K562 (cell line): ENCODE data around the gene CCSER1. TPM values are rescaled to one million over a fixed set of nuclear protein-coding genes. Genes with fewer than 3 reads are reported as not detected.

Source experiments
- ATAC-seq: fragments of 200-7000 bp; cut with Tn5 transposase; 3 replicates; pipeline ENCODE4 v1.9.1; 2020; ENCODE audit warnings: moderate library complexity
- BruUV-seq: library from RNA; stranded (reverse); fragments of 400-500 nt; replicated peaks from 2 replicates; lab custom pipeline; 2021; lab: Mats Ljungman, UMichigan
- CTCF ChIA-PET: fragments of 300-600 bp; formaldehyde crosslinking; extraction: SDS; loops from one replicate; lab custom pipeline; 2021; ENCODE audit warnings: low intra/inter-chr PET ratio; lab: Yijun Ruan, JAX
- POLR2A ChIA-PET: fragments of 300-600, 350-650 bp; sonication (Branson Sonifier 250); formaldehyde crosslinking; extraction: SDS; loops from one replicate; lab custom pipeline; 2021; ENCODE audit warnings: antibody characterized with exemption, inconsistent platforms; lab: Yijun Ruan, JAX
- DNase-seq, 4 experiments: peaks; one replicate each; pipeline versions ENCODE4 v3.0.0 to v3.0.0-alpha.2; 2011 to 2018; ENCODE audit warnings: low spot score in 3 of 4, mixed read lengths in 3 of 4; ENCODE audit errors: extremely low read depth in 1 of 4
- FAIRE-seq: peaks from 2 replicates; lab custom pipeline; 2011; peaks lifted over from hg19 to GRCh38; lab: Jason Lieb, UNC
- H2AFZ ChIP-seq: 2 replicates; pipeline ENCODE4 v1.6.0; 2011; ENCODE audit warnings: low read depth, low read length, control low read depth, inconsistent platforms
- H3K27ac ChIP-seq: fragments of 200-600 bp; 3 replicates; pipeline ENCODE4 v1.8.0; 2011; ENCODE audit warnings: low read depth, mild to moderate bottlenecking, control low read depth, inconsistent platforms, low read length, moderate library complexity, mixed read lengths; ENCODE audit errors: extremely low read depth
- H3K27me3 ChIP-seq, 2 experiments: fragments of 300-600 bp in 1 of 2; 2 replicates in 1 of 2; 3 replicates in 1 of 2; pipeline versions ENCODE4 v1.6.0 to v1.8.0; 2011; ENCODE audit warnings: inconsistent platforms in 2 of 2, low read length in 2 of 2, mild to moderate bottlenecking in 1 of 2, mixed read lengths in 1 of 2, moderate library complexity in 1 of 2; ENCODE audit not compliant: control insufficient read depth in 2 of 2, insufficient read depth in 2 of 2
- H3K36me3 ChIP-seq: fragments of 300-600 bp; 3 replicates; pipeline ENCODE4 v1.8.0; 2011; ENCODE audit warnings: mild to moderate bottlenecking, low read length, inconsistent platforms; ENCODE audit not compliant: control insufficient read depth, insufficient read depth
- H3K4me1 ChIP-seq, 2 experiments: fragments of 200-600 bp in 1 of 2; replicated peaks in 1 of 2; 2 replicates in 1 of 2; 3 replicates in 1 of 2; pipeline versions ENCODE4 v1.5.1 to v1.8.0; 2011; ENCODE audit warnings: inconsistent platforms in 2 of 2, low read length in 2 of 2, mild to moderate bottlenecking in 1 of 2, mixed read lengths in 1 of 2, moderate library complexity in 1 of 2; ENCODE audit not compliant: control insufficient read depth in 2 of 2, insufficient read depth in 2 of 2
- H3K4me2 ChIP-seq: 2 replicates; pipeline ENCODE4 v1.6.1; 2011; ENCODE audit warnings: low read length, control low read depth, inconsistent platforms, mixed read lengths; ENCODE audit not compliant: insufficient read depth
- H3K4me3 ChIP-seq: fragments of 200-600 bp; sonication (generic), shearing (Covaris generic); 2 replicates; pipeline ENCODE4 v1.5.1; 2016; ENCODE audit warnings: control low read depth, inconsistent platforms
- H3K79me2 ChIP-seq: fragments of 200-600 bp; 3 replicates; pipeline ENCODE4 v1.8.0; 2011; ENCODE audit warnings: low read length, inconsistent platforms; ENCODE audit not compliant: control insufficient read depth, insufficient read depth
- H3K9ac ChIP-seq, 2 experiments: 2 replicates each; pipeline versions ENCODE4 v1.6.0 to v1.6.1; 2011; ENCODE audit warnings: low read depth in 2 of 2, low read length in 2 of 2, control low read depth in 1 of 2, inconsistent platforms in 1 of 2, mild to moderate bottlenecking in 1 of 2, mixed read lengths in 1 of 2; ENCODE audit not compliant: insufficient read depth in 1 of 2
- H3K9me1 ChIP-seq: one replicate; pipeline ENCODE4 v1.6.0; 2011; ENCODE audit warnings: inconsistent platforms, mild to moderate bottlenecking, low read length, moderate library complexity; ENCODE audit not compliant: control insufficient read depth, insufficient read depth
- H3K9me3 ChIP-seq: replicated peaks from 2 replicates; pipeline ENCODE4 v1.5.1; 2011; ENCODE audit warnings: low read depth, low read length, inconsistent platforms; ENCODE audit not compliant: control insufficient read depth, insufficient read depth
- H4K20me1 ChIP-seq: replicated peaks from 2 replicates; pipeline ENCODE4 v1.6.1; 2011; ENCODE audit warnings: low read length, inconsistent platforms, mixed read lengths; ENCODE audit not compliant: control insufficient read depth, insufficient read depth
- ARID2 ChIP-seq: fragments of 450-650 bp; IDR thresholded peaks from 2 replicates; pipeline ENCODE4 v1.6.1; 2017; ENCODE audit warnings: antibody characterized with exemption, mild to moderate bottlenecking
- ARNT ChIP-seq, 2 experiments: fragments of 450-650 bp; IDR thresholded peaks; 2 replicates each; pipeline ENCODE4 v1.6.1; 2016; ENCODE audit warnings: mild to moderate bottlenecking in 1 of 2
- DLX4 ChIP-seq: fragments of 250-450 bp; sonication (Bioruptor Pico); IDR thresholded peaks from 2 replicates; pipeline ENCODE4 v1.6.1; 2021; ENCODE audit warnings: mild to moderate bottlenecking
- HDAC8 ChIP-seq: fragments of 450-650 bp; IDR thresholded peaks from 2 replicates; pipeline ENCODE4 v1.6.1; 2016; ENCODE audit warnings: mild to moderate bottlenecking, missing genetic modification characterization, moderate library complexity, missing compliant biosample characterization
- ZBTB2 ChIP-seq: fragments of 450-650 bp; IDR thresholded peaks from 2 replicates; pipeline ENCODE4 v1.6.1; 2016; ENCODE audit warnings: antibody characterized with exemption
- WGBS: fragments of 100-300 bp; shearing (Covaris generic); methylation state at CpG from one replicate; pipeline ENCODE4 v1.1.6; 2016; ENCODE audit warnings: low coverage, mixed read lengths; ENCODE audit not compliant: insufficient coverage; ENCODE audit errors: missing lambda C conversion rate; 5-methylcytosine and 5-hydroxymethylcytosine counted together
- in situ Hi-C: fragments of 300-500 bp; cut with MboI; formaldehyde crosslinking; loops from 4 replicates; pipeline ENCODE4 v1.15.0; 2018; ENCODE audit warnings: inconsistent platforms, mixed read lengths
- intact Hi-C: fragments of 100-400 bp; cut with micrococcal nuclease; formaldehyde crosslinking; loops from 2 replicates; pipeline ENCODE4 v1.14.2; 2022
- polyA plus RNA-seq, 8 experiments: library from polyadenylated mRNA; depleted of rRNA in 4 of 8; stranded (reverse) in 5 of 8; unstranded in 3 of 8; fragments of >200 nt; fragmentation: Nextera tagmentation in 2 of 8; fragmentation: Illumina TruSeq in 1 of 8; extraction: Ambion mirVana in 2 of 8; extraction: Trizol in 1 of 8; gene quantifications; 2 replicates each; pipeline versions ENCODE4 v1.2.1 to v1.2.3, GENCODE V29; 2011 to 2014; ENCODE audit warnings: inconsistent platforms in 1 of 8, missing spikeins in 1 of 8
- total RNA-seq, 7 experiments: library from RNA; depleted of rRNA in 6 of 7; stranded (reverse); fragments of >200 nt in 6 of 7; fragmentation: Illumina TruSeq in 2 of 7; extraction: Trizol in 2 of 7; gene quantifications; 2 replicates each; pipeline versions ENCODE4 v1.2.1 to v1.2.3, GENCODE V29; 2011 to 2021; ENCODE audit warnings: low replicate concordance in 1 of 7

CCSER1 gene
- total and polyA plus RNA-seq, 9 of the 15 experiments (the other 6 are each of a cell fraction or from before 2014, with no cell fraction given) = not detected

GRCh38 chr4:90415116-90415515 lies 287.9 kb downstream of the CCSER1 start:
- H3K9ac ChIP-seq = no peak overlapping the region
- H3K9me3 ChIP-seq = no peaks in the 10 kb centered on the region
- 0% methylated on average over 5 of the region's 5 CpGs for WGBS
- H3K79me2 ChIP-seq = no peaks in the 10 kb centered on the region
- no peak overlapping the region for H2AFZ ChIP-seq
- TF ChIP-seq ARNT (IDR thresholded peaks at IDR 0.05) = no peak
- TF ChIP-seq ARID2 = no peak
- no peak for TF ChIP-seq ZBTB2
- no peak for TF ChIP-seq HDAC8 (tag)
- TF ChIP-seq DLX4 (CRISPR knock-in tag) = no peak
- in situ Hi-C loops (no loop called here), intact Hi-C loops (no loop called here)
- H3K4me1 ChIP-seq = no peaks in the 10 kb centered on the region
- no peaks in the 10 kb centered on the region for H3K9me1 ChIP-seq
- POLR2A ChIA-PET = no interaction called here
- no TSS peak for BruUV-seq
- no peak overlapping the region for H3K27ac ChIP-seq
- H3K36me3 ChIP-seq = no peaks in the 10 kb centered on the region
- H4K20me1 ChIP-seq = no peaks in the 10 kb centered on the region
- no peak overlapping the region for H3K4me2 ChIP-seq
- no peak for FAIRE-seq
- no peak overlapping the region for H3K4me3 ChIP-seq
- no peaks in the 10 kb centered on the region for H3K27me3 ChIP-seq
- CTCF ChIA-PET = no interaction called here
- no peak for ATAC-seq
- DNase-seq = no peak
